Daoy (cell line): ENCODE measurements around the gene MAGEA3. TPM values are rescaled to one million over a fixed set of nuclear protein-coding genes. Genes with fewer than 3 reads are reported as not detected.
"Not testable (repeated sequence)": the region's sequence is repeated elsewhere in the genome, so short reads cannot be mapped to it uniquely, and the experiment has no call there.

ENCODE experiments used
- DNase-seq: peaks from one replicate; pipeline ENCODE4 v3.0.0-alpha.2; 2015; ENCODE audit warnings: low read depth
- total RNA-seq: library from RNA; depleted of rRNA; stranded (reverse); fragments of >200 nt; shearing (Covaris generic); gene quantifications from 2 replicates; pipeline ENCODE4 v1.2.3, GENCODE V29; 2014; rRNA removed

The MAGEA3 gene
- total RNA-seq, 1 experiment from 2014 or later = 116 TPM

- no peak for DNase-seq
These were observed 37.4 kb downstream of the MAGEA3 start for GRCh38 chrX:152735860-152736511.

DNA sequence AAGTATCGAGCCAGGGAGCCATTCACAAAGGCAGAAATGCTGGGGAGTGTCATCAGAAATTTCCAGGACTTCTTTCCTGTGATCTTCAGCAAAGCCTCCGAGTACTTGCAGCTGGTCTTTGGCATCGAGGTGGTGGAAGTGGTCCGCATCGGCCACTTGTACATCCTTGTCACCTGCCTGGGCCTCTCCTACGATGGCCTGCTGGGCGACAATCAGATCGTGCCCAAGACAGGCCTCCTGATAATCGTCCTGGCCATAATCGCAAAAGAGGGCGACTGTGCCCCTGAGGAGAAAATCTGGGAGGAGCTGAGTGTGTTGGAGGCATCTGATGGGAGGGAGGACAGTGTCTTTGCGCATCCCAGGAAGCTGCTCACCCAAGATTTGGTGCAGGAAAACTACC lies 37.9 kb downstream of the MAGEA3 start:
- not testable (repeated sequence) for DNase-seq

GRCh38 chrX:152738560-152738959 lies 40.0 kb downstream of the MAGEA3 start:
- DNase-seq = no peak

Other genes with a start within 250 kb of the MAGEA3 start
- gene GABRA3, start 247.5 kb upstream of the MAGEA3 start, total RNA-seq = 1.9 and 3.0 TPM in 2 replicates
- 0.63 and 1.3 TPM in 2 replicates for gene GABRQ, start 60.9 kb upstream of the MAGEA3 start, total RNA-seq
- gene CSAG2, start 10.5 kb downstream of the MAGEA3 start, total RNA-seq = not detected in 2 replicates
- 45.1 and 48.6 TPM in 2 replicates for gene MAGEA2B, start 15.8 kb downstream of the MAGEA3 start, total RNA-seq
- 12.9 and 20.9 TPM in 2 replicates for gene CSAG1, start 34.9 kb downstream of the MAGEA3 start, total RNA-seq
- gene MAGEA12, start 35.0 kb downstream of the MAGEA3 start, total RNA-seq = 53.0 and 60.6 TPM in 2 replicates
- gene MAGEA2, start 55.0 kb downstream of the MAGEA3 start, total RNA-seq = 7.7 and 14.8 TPM in 2 replicates
- 0.21 and 2.2 TPM in 2 replicates for gene CSAG3, start 60.4 kb downstream of the MAGEA3 start, total RNA-seq
- 115 and 118 TPM in 2 replicates for gene MAGEA6, start 70.9 kb downstream of the MAGEA3 start, total RNA-seq
- gene CETN2, start 132.0 kb downstream of the MAGEA3 start, total RNA-seq = 38.2 and 45.0 TPM in 2 replicates
- 11.5 TPM in 2 replicates for gene NSDHL, start 132.3 kb downstream of the MAGEA3 start, total RNA-seq
- 3.6 and 4.0 TPM in 2 replicates for gene ZNF185, start 199.3 kb downstream of the MAGEA3 start, total RNA-seq